Endothelial cell of umbilical vein (primary cell): Measurements from ENCODE around the gene CHPF2. TPM values are rescaled to one million over a fixed set of nuclear protein-coding genes. Genes with fewer than 3 reads are reported as not detected.

ENCODE experiments used
- BruUV-seq: library from RNA; stranded (reverse); fragments of 400-500 nt; replicated peaks from 2 replicates; lab custom pipeline; 2021; lab: Mats Ljungman, UMichigan
- CTCF ChIA-PET: fragments of 300-600, 350-600 bp; sonication (Branson Sonifier 250); formaldehyde crosslinking; loops from one replicate; lab custom pipeline; 2021; ENCODE audit warnings: antibody characterized with exemption, inconsistent platforms; lab: Charles Lee
- POLR2A ChIA-PET: fragments of 300-600, 350-600 bp; sonication (Branson Sonifier 250); formaldehyde crosslinking; loops from one replicate; lab custom pipeline; 2021; ENCODE audit warnings: antibody characterized with exemption, inconsistent platforms; lab: Charles Lee
- DNase-seq: peaks from one replicate; pipeline ENCODE4 v3.0.0-alpha.2; 2011; ENCODE audit warnings: low read depth, low spot score
- FAIRE-seq: peaks from 2 replicates; lab custom pipeline; 2011; peaks lifted over from hg19 to GRCh38; lab: Jason Lieb, UNC
- H2AFZ ChIP-seq: 2 replicates; pipeline ENCODE4 v1.6.0; 2012; ENCODE audit warnings: low read depth, low read length, control low read depth, inconsistent platforms
- H3K27ac ChIP-seq: 2 replicates; pipeline ENCODE4 v1.5.1; 2011; ENCODE audit warnings: low read depth, mild to moderate bottlenecking, control low read depth, low read length, moderate library complexity; ENCODE audit not compliant: insufficient read depth
- H3K27me3 ChIP-seq, 2 experiments: 2 replicates each; pipeline versions ENCODE4 v1.6.0 to v1.6.1; 2011; ENCODE audit warnings: low read length in 2 of 2, mixed read lengths in 1 of 2; ENCODE audit not compliant: control insufficient read depth in 2 of 2, insufficient read depth in 2 of 2
- H3K36me3 ChIP-seq, 2 experiments: 2 replicates in 1 of 2; 3 replicates in 1 of 2; pipeline ENCODE4 v1.5.1; 2011; ENCODE audit warnings: low read length in 2 of 2, mild to moderate bottlenecking in 1 of 2, moderate library complexity in 1 of 2; ENCODE audit not compliant: control insufficient read depth in 2 of 2, insufficient read depth in 2 of 2; ENCODE audit errors: extremely low read depth in 1 of 2
- H3K4me1 ChIP-seq: 3 replicates; pipeline ENCODE4 v1.5.1; 2011; ENCODE audit warnings: mild to moderate bottlenecking, low read length; ENCODE audit not compliant: control insufficient read depth, insufficient read depth; ENCODE audit errors: extremely low read depth
- H3K4me2 ChIP-seq: 2 replicates; pipeline ENCODE4 v1.6.1; 2011; ENCODE audit warnings: low read length, control low read depth, mixed read lengths; ENCODE audit not compliant: insufficient read depth
- H3K4me3 ChIP-seq, 3 experiments: fragments of 200-600 bp in 1 of 3; sonication (generic), shearing (Covaris generic) in 1 of 3; replicated peaks in 1 of 3; 2 replicates each; pipeline ENCODE4 v1.5.1; 2011 to 2016; ENCODE audit warnings: control low read depth in 3 of 3, low read length in 3 of 3, mild to moderate bottlenecking in 2 of 3, inconsistent platforms in 1 of 3, low read depth in 1 of 3, moderate library complexity in 1 of 3; ENCODE audit not compliant: insufficient read depth in 1 of 3
- H3K79me2 ChIP-seq: 2 replicates; pipeline ENCODE4 v1.6.0; 2012; ENCODE audit warnings: low read length, inconsistent platforms; ENCODE audit not compliant: control insufficient read depth, insufficient read depth
- H3K9ac ChIP-seq: replicated peaks from 2 replicates; pipeline ENCODE3; 2011; ENCODE audit warnings: low read length, control low read depth; ENCODE audit not compliant: insufficient read depth; ENCODE audit errors: extremely low read depth
- H3K9me1 ChIP-seq: replicated peaks from 3 replicates; pipeline ENCODE4 v1.6.0; 2011; ENCODE audit warnings: mild to moderate bottlenecking, low read length; ENCODE audit not compliant: control insufficient read depth, insufficient read depth; ENCODE audit errors: extremely low read depth
- H3K9me3 ChIP-seq: replicated peaks from 2 replicates; pipeline ENCODE4 v1.5.1; 2012; ENCODE audit warnings: low read length, inconsistent platforms; ENCODE audit not compliant: control insufficient read depth, insufficient read depth
- H4K20me1 ChIP-seq: replicated peaks from 2 replicates; pipeline ENCODE3; 2011; ENCODE audit warnings: mild to moderate bottlenecking, low read length; ENCODE audit not compliant: control insufficient read depth, insufficient read depth; ENCODE audit errors: extremely low read depth
- CTCF ChIP-seq, 2 donors: IDR thresholded peaks; 1 replicate in 1 of 2; 2 replicates in 1 of 2; pipeline ENCODE4 v1.5.1; 2011; ENCODE audit warnings: low read length in 2 of 2, mild to moderate bottlenecking in 2 of 2, moderate library complexity in 2 of 2, control low read depth in 1 of 2, inconsistent platforms in 1 of 2, low read depth in 1 of 2; ENCODE audit not compliant: insufficient read depth in 1 of 2; ENCODE audit errors: extremely low read depth in 1 of 2
- EZH2 ChIP-seq: IDR thresholded peaks from 2 replicates; pipeline ENCODE4 v1.6.1; 2012; ENCODE audit warnings: borderline replicate concordance, low read depth, mild to moderate bottlenecking, moderate library complexity, low read length, inconsistent platforms; ENCODE audit not compliant: severe bottlenecking
- FOS ChIP-seq: IDR thresholded peaks from 2 replicates; pipeline ENCODE4 v1.6.1; 2011; ENCODE audit warnings: mild to moderate bottlenecking, low read length, moderate library complexity, borderline replicate concordance; ENCODE audit not compliant: insufficient read depth
- GATA2 ChIP-seq: IDR thresholded peaks from 2 replicates; pipeline ENCODE4 v1.7.0; 2011; ENCODE audit warnings: low read depth, mild to moderate bottlenecking, moderate library complexity, mixed read lengths, low read length; ENCODE audit not compliant: insufficient read length, insufficient read depth
- JUN ChIP-seq: IDR thresholded peaks from 2 replicates; pipeline ENCODE4 v1.6.1; 2011; ENCODE audit warnings: borderline replicate concordance, low read depth; ENCODE audit not compliant: insufficient read length, insufficient read depth
- MAX ChIP-seq: IDR thresholded peaks from 2 replicates; pipeline ENCODE4 v1.6.1; 2011; ENCODE audit not compliant: insufficient read depth, insufficient read length
- MYC ChIP-seq: IDR thresholded peaks from one replicate; pipeline ENCODE4 v1.6.1; 2011; ENCODE audit warnings: mild to moderate bottlenecking, low read depth, low read length
- POLR2A ChIP-seq: IDR thresholded peaks from 2 replicates; pipeline ENCODE4 v1.6.1; 2012; ENCODE audit warnings: low read depth, mild to moderate bottlenecking, control low read depth, low read length
- POLR2AphosphoS5 ChIP-seq: IDR thresholded peaks from 2 replicates; pipeline ENCODE4 v1.6.1; 2012; ENCODE audit warnings: low read depth, mild to moderate bottlenecking, control low read depth, low read length, moderate library complexity; ENCODE audit not compliant: insufficient read depth
- dilution Hi-C: fragments of 300-500 bp; cut with MboI; formaldehyde crosslinking; loops from one replicate; pipeline ENCODE4 v1.15.0; 2019; ENCODE audit warnings: low sequenced_read_pairs; ENCODE audit not compliant: extremely low pct_ligation_motif_present
- intact Hi-C: fragments of 100-400 bp; cut with micrococcal nuclease; formaldehyde crosslinking; loops from one replicate; pipeline ENCODE4 v1.10.0; 2022
- polyA plus RNA-seq, 4 experiments: library from polyadenylated mRNA; depleted of rRNA in 3 of 4; stranded (reverse) in 3 of 4; unstranded in 1 of 4; fragments of >200 nt; gene quantifications; 2 replicates each; pipeline versions ENCODE4 v1.2.1 to v1.2.3, GENCODE V29; 2011 to 2012; ENCODE audit warnings: missing spikeins in 1 of 4
- total RNA-seq: library from RNA; stranded (reverse); gene quantifications from 2 replicates; pipeline ENCODE4 v1.2.3, GENCODE V29; 2021

CHPF2 gene
- total and polyA plus RNA-seq, 2 donors (not counting 3 experiments of a cell fraction or from before 2014, with no cell fraction given) = 72.8 to 75.0 TPM

- CTCF ChIA-PET = no interaction called here
- dilution Hi-C loops (no loop called here), intact Hi-C loops (no loop called here)
- Histone ChIP-seq H3K9me1 (no peaks in the 10 kb centered on the region), H3K4me2 (no peak overlapping the region), H3K27ac (no peak overlapping the region), H2AFZ (no peak overlapping the region), H4K20me1 (no peaks in the 10 kb centered on the region), H3K36me3 (no peaks in the 10 kb centered on the region), H3K9me3 (no peaks in the 10 kb centered on the region), H3K4me1 (no peaks in the 10 kb centered on the region), H3K9ac (no peak overlapping the region), H3K79me2 (no peaks in the 10 kb centered on the region), H3K4me3 (no peak overlapping the region), H3K27me3 (peaks cover 0 to 11% of the 10 kb centered on the region in 2 experiments)
- FAIRE-seq (no peak), DNase-seq (no peak)
- BruUV-seq = no TSS peak
- POLR2A ChIA-PET = no interaction called here
- TF ChIP-seq POLR2AphosphoS5 = no peak
- no peak for TF ChIP-seq FOS
- TF ChIP-seq JUN = no peak
- no peak for TF ChIP-seq EZH2
- no peak for TF ChIP-seq CTCF (IDR thresholded peaks at IDR 0.05; ENCODE audit: extremely low read depth in 1 of 2, insufficient read depth in 1 of 2, low read depth in 1 of 2, low read length in 2 of 2)
- TF ChIP-seq POLR2A = no peak
- TF ChIP-seq MYC = no peak
- no peak for TF ChIP-seq GATA2
- no peak for TF ChIP-seq MAX
Measured at GRCh38 chr7:151265351-151265931, 33.2 kb downstream of the CHPF2 start.
